ENCODE results near the gene DMKN.
"Not testable (repeated sequence)": the region's sequence is repeated elsewhere in the genome, so short reads cannot be mapped to it uniquely, and the experiment has no call there.

The DMKN gene

DNA sequence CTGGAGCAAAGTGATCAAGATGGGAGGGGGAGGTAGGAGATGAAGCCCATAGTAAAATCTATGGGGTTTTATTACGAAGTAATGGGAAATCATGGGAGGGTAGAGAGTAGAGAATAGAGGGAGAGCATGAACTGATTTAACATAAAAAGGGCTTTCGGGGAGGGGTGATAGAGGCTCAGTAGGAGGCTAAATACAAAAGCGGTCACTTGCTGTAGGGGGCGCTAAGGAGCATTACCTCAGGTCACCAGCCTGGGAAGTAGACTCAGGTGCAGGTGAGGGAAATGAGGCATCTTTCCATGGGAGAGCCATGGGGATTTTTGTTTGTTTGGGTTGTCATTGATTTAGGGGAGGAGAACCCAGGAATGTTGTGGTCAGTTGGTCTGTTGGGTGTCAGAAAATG lies 37.3 kb downstream of the DMKN start:
- Mint-ChIP-seq H3K4me3 (no peak overlapping the region), H3K4me1 (no peaks in the 10 kb centered on the region), H3K36me3 (no peaks in the 10 kb centered on the region), H3K27ac (no peak overlapping the region), H3K9me3 (no peaks in the 10 kb centered on the region), H3K27me3 (peaks cover 24% of the 10 kb centered on the region)
- no peak for ATAC-seq

DNA sequence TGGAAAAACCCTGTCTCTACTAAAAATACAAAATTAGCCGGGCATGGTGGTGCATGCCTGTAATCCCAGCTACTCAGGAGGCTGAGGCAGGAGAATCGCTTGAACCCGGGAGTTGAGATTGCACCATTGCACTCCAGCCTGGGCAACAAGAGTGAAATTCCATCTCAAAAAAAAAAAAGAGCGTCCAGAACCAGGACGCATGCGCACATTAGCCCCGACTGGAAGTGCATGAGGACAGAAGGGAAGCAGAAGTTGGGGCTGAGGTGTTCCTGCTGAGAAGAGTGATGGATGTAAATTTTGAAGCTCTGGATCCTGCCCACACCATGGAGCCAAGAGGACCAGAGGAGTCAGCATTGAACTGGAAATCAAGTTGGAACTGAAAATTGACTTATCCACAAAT lies 38.9 kb downstream of the DMKN start:
- ATAC-seq, result not testable (repeated sequence)

DNA sequence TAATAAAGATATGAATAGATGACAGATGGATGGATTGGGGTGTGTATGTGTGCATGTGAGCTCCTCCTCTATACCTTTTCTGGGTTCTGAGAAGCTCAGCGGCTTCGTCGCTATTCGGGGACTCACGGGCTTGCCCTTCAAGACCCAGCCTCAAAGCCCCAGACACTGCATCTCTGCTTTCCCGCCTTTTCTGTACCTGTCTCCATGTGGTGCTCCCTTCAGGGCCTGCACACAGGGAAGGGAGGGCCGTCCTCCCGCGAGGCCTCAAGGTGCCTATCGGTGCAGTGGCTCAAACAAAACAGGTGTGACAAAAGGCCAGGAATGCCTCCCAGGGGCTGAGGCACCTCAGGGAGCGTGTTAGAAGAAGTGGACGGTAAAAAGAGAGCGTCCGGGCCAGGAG lies 39.3 kb downstream of the DMKN start:
- no peak for ATAC-seq
- Mint-ChIP-seq H3K9me3 (no peaks in the 10 kb centered on the region), H3K36me3 (no peaks in the 10 kb centered on the region), H3K4me1 (peaks cover 6% of the 10 kb centered on the region), H3K4me3 (no peak overlapping the region), H3K27me3 (peaks cover 24% of the 10 kb centered on the region), H3K27ac (no peak overlapping the region)

More for the DNA sequence above, 38.9 kb downstream of the DMKN start:
- H3K27me3 Mint-ChIP-seq, result peaks cover 24% of the 10 kb centered on the region
- H3K9me3 Mint-ChIP-seq, H3K4me3 Mint-ChIP-seq, H3K27ac Mint-ChIP-seq, H3K36me3 Mint-ChIP-seq, H3K4me1 Mint-ChIP-seq: not testable (repeated sequence)

DNA sequence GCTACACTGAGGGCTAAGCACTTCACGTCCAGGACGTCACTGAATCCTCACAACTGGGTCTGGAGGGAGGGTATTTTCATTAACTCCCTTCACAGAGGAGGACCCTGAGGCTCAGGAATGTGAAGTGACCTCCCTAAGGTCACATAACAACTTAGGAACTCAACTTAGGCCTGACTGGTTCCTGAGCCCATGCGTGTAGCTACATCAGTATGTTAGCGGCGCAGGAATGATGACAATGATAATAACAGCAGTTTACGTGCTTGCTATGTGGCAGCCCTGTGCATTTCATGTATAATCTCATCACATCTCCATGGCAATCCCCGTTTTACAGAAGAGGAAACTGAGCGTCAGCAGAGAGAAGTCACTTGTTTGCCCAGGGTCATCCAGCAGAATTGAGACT lies 41.5 kb downstream of the DMKN start:
- peaks cover 13% of the 10 kb centered on the region for H3K4me1 Mint-ChIP-seq
- no peaks in the 10 kb centered on the region for H3K9me3 Mint-ChIP-seq
- ATAC-seq, result no peak
- no peak overlapping the region for H3K27ac Mint-ChIP-seq
- H3K4me3 Mint-ChIP-seq, result no peak overlapping the region
- peaks cover 24% of the 10 kb centered on the region for H3K27me3 Mint-ChIP-seq
- H3K36me3 Mint-ChIP-seq, result no peaks in the 10 kb centered on the region

DNA sequence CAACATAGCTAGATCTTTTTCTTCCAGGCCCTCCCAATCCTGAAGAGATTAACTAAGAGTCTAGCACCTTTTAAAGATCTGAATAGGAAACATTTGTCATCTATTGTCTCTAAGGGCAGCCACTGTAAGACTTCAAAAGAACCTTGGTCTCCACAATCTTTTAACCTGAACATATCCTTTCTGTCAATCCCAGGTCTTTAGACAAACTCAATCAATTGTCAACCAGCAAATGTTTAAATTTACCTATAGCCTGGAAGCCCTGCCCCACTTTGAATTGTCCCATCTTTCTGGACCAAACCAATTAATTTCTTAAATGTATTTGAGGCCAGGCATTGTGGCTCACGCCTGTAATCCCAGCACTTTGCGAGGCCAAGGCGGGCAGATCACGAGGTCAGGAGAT lies 42.4 kb downstream of the DMKN start:
- peaks cover 13% of the 10 kb centered on the region for H3K4me1 Mint-ChIP-seq
- not testable (repeated sequence) for ATAC-seq, H3K36me3 Mint-ChIP-seq, H3K9me3 Mint-ChIP-seq, H3K4me3 Mint-ChIP-seq, H3K27ac Mint-ChIP-seq
- H3K27me3 Mint-ChIP-seq, result peaks cover 19% of the 10 kb centered on the region

DNA sequence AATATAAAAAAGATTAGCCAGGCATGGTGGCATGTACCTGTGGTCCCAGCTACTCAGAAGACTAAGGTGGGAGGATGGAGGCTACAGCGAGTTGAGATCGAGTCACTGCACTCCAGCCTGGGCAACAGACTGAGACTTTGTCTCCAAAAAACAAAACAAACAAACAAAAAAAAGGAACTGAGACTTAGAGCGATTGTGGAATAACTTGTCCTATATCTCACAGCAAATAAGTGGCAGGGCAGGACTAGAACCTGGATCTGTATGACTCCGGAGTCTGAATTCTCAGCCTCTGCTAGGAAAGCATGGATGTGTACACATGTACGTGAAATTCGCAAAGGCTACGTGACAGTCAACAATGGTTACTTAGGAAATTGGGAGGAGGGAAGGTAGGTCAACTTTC lies 43.3 kb downstream of the DMKN start:
- Mint-ChIP-seq H3K27me3 (peaks cover 12% of the 10 kb centered on the region), H3K36me3 (no peaks in the 10 kb centered on the region), H3K9me3 (no peaks in the 10 kb centered on the region), H3K4me3 (no peak overlapping the region), H3K4me1 (peaks cover 13% of the 10 kb centered on the region), H3K27ac (no peak overlapping the region)
- ATAC-seq, result no peak

DNA sequence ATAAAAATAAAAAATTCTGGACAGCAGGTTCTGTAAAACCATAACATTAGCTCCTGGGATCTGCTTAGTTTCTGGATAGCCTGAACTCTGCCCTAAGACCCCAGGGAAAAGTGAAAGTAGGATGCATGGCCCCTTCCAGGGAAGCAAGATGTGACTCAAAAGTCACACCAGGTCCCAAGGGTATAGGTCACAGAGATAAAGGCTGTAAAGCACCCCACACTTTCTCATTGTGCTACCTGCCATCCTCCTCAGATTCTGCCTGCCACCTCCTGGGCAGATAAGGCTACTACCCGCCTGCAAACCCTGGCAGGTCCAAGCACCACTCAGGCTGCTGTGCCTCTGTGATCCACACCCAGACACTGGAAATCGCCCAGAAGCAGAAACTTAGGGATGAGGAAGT lies 44.8 kb downstream of the DMKN start:
- ATAC-seq, result peak; percentile 98
- peaks cover 18% of the 10 kb centered on the region for H3K4me1 Mint-ChIP-seq
- no peak overlapping the region for H3K27ac Mint-ChIP-seq
- H3K4me3 Mint-ChIP-seq, result no peak overlapping the region
- H3K27me3 Mint-ChIP-seq, result no peaks in the 10 kb centered on the region
- no peaks in the 10 kb centered on the region for H3K9me3 Mint-ChIP-seq
- H3K36me3 Mint-ChIP-seq, result no peaks in the 10 kb centered on the region

DNA sequence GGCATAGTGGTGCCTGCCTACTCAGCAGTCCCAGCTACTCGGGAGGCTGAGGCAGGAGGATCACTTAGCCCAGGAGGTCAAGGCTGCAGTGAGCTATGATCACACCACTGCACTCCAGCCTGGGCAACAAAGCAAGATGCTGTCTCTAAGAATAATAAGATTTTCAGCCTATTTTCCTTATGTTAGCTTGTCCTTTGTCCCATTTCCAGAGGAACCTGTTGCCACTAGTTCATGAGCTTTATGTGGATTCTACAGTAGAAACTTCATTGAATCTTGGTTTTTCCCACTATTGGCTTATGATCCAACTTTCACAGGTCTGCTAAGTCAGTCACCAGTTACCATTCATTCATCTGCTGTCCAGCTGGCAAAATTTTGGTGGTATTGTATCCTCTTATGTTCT lies 47.2 kb downstream of the DMKN start:
- H3K27me3 Mint-ChIP-seq, result no peaks in the 10 kb centered on the region
- H3K27ac Mint-ChIP-seq, result no peak overlapping the region
- H3K4me3 Mint-ChIP-seq, result no peak overlapping the region
- no peaks in the 10 kb centered on the region for H3K9me3 Mint-ChIP-seq
- peaks cover 35% of the 10 kb centered on the region for H3K4me1 Mint-ChIP-seq
- H3K36me3 Mint-ChIP-seq, result no peaks in the 10 kb centered on the region
- no peak for ATAC-seq

DNA sequence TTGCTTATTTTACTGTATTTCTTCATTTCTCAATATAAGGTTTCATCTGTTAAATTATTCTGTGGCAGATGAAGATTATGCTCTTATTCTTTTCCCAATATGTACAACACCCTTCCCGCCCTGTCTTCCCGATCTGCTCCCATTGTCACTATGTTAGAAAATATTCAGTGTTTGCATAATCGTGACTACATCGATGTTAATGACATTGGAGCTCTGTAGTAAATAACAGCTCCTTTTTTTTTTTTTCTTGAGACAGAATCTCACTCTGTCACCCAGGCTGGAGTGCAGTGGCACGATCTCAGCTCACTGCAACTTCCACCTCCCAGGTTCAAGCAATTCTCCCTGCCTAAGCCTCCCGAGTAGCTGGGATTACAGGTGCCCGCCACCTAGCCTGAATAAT lies 50.5 kb downstream of the DMKN start:
- H3K27me3 Mint-ChIP-seq, H3K9me3 Mint-ChIP-seq, ATAC-seq, H3K36me3 Mint-ChIP-seq: not testable (repeated sequence)
- Mint-ChIP-seq H3K4me3 (peak overlapping the region; percentile 18), H3K27ac (peak overlapping the region; percentile 22), H3K4me1 (peaks cover 58% of the 10 kb centered on the region)

DNA sequence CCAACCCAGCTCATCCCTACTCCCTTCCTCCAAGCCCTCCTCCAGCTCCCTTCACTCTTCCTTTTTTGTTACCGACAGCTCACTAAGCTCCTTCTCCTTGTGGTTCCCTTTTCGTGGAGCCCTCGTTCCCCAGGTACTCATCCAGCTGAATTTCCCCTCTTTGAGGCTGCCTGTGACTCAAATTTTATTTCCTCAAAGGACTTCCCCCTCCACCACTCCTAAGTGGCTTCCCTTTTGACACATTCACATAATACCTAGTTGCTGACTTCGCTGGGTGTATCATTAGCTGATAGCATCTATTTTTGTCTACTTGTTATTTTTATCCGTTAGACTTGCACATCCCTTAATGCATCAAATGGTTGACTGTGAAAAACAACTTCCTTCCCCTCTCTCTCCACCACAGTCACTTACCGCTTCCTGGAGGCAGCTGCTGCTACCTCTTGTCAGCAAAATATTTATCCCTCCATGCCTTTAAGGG lies 50.9 kb downstream of the DMKN start:
- peak; percentile 89 for ATAC-seq
- Mint-ChIP-seq H3K36me3 (no peaks in the 10 kb centered on the region), H3K9me3 (no peaks in the 10 kb centered on the region), H3K4me1 (peaks cover 58% of the 10 kb centered on the region), H3K27me3 (no peaks in the 10 kb centered on the region), H3K27ac (peak overlapping the region; percentile 22), H3K4me3 (peak overlapping the region; percentile 33)

DNA sequence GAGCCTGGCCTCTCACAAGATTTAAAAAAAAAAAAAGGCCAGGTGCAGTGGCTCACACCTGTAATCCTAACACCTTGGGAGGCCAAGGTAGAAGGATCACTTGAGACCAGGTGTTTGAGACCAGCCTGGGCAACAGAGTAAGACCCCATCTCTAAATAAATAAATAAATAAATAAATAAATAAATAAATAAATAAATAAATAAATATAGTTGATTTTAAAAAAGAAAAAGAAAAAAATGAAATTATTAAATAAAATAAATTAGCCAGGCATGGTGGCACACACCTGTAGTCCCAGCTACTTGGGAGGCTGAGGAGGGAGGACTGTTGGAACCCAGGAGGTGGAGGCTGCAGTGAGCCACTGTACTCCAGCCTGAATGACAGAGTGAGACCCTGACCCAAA lies 51.7 kb downstream of the DMKN start:
- H3K4me1 Mint-ChIP-seq, result peaks cover 66% of the 10 kb centered on the region
- not testable (repeated sequence) for H3K36me3 Mint-ChIP-seq, H3K4me3 Mint-ChIP-seq, ATAC-seq, H3K27me3 Mint-ChIP-seq, H3K27ac Mint-ChIP-seq, H3K9me3 Mint-ChIP-seq

DNA sequence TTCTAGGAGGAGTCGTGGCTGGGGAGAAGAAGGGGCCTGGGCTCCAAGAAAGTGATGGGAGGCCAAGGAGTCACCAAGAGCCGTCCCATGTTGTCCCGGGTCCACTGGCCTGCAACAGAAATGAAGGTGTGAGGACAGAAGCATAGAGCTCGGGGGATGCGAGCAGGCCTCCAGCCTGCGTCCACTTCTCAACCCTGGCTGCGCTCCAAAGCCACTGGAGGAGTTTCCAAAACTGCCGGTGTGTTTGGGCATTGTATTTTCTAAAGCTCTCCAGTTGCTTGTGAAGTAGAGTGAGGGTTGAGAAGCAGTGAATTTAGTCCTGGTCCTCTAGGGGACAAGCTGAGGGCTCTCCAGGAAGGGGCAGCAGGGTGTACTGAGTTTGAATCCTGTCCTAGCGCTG lies 52.4 kb downstream of the DMKN start:
- Mint-ChIP-seq H3K36me3 (no peaks in the 10 kb centered on the region), H3K4me1 (peaks cover 72% of the 10 kb centered on the region), H3K4me3 (peak overlapping the region; percentile 10), H3K9me3 (no peaks in the 10 kb centered on the region), H3K27ac (peak overlapping the region; percentile 36), H3K27me3 (no peaks in the 10 kb centered on the region)
- ATAC-seq, result no peak

DNA sequence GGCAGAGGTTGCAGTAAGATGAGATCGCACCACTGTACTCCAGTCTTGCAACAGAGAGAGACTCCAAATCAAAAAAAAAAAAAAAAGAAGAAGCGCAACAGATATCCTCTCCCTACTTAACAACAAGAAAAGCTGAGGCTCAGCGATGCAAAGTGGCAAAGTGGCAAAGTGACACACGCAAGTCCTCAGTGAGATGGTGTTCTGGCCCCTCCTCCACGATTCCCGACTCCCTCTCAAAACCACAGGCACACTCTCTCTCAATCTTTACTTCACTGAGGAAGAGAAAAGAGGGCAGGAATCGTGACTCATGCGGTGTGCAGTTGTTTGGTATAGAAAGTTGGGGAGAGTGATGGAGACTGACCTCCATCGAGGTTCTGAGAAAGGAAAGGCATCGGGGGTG lies 52.8 kb downstream of the DMKN start:
- ATAC-seq, result no peak
- H3K4me3 Mint-ChIP-seq, result peak overlapping the region; percentile 10
- H3K36me3 Mint-ChIP-seq, result no peaks in the 10 kb centered on the region
- peak overlapping the region; percentile 36 for H3K27ac Mint-ChIP-seq
- H3K4me1 Mint-ChIP-seq, result peaks cover 76% of the 10 kb centered on the region
- no peaks in the 10 kb centered on the region for H3K27me3 Mint-ChIP-seq
- H3K9me3 Mint-ChIP-seq, result no peaks in the 10 kb centered on the region

DNA sequence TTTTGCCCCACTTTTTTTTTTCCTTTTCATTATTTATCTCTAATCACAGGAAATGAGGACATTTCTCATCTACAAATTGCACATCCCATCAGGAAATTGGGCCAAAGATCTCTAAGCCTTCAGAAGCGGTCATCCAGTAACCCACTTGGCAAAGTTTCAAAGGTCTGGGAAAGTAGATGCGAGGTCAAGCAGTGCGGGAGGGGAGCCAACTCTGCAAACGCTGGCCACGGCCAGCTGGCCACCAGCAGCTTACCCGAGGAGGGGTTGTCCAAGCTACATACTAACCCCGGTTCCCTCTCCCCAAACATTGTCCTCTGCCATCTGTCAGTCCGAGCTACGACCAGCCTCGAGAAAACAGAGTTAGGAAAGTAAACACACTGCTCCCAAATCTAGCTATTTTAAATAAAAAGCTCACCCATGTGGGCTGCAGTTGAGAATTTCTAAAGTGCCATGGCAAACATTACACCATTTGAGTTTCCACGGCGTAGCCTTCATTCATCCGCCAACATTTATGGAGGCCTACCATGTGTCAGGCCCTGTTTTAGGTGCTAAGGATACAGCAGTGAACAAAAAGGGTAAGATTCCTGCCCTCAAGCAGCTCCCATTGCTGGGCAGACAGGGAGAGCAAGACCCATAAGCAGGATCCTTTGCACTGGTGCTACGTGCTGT lies 53.9 kb downstream of the DMKN start:
- peaks cover 78% of the 10 kb centered on the region for H3K4me1 Mint-ChIP-seq
- no peaks in the 10 kb centered on the region for H3K27me3 Mint-ChIP-seq
- H3K9me3 Mint-ChIP-seq, result no peaks in the 10 kb centered on the region
- H3K4me3 Mint-ChIP-seq, result peak overlapping the region; percentile 14
- no peak for ATAC-seq
- no peak overlapping the region for H3K27ac Mint-ChIP-seq
- H3K36me3 Mint-ChIP-seq, result no peaks in the 10 kb centered on the region

DNA sequence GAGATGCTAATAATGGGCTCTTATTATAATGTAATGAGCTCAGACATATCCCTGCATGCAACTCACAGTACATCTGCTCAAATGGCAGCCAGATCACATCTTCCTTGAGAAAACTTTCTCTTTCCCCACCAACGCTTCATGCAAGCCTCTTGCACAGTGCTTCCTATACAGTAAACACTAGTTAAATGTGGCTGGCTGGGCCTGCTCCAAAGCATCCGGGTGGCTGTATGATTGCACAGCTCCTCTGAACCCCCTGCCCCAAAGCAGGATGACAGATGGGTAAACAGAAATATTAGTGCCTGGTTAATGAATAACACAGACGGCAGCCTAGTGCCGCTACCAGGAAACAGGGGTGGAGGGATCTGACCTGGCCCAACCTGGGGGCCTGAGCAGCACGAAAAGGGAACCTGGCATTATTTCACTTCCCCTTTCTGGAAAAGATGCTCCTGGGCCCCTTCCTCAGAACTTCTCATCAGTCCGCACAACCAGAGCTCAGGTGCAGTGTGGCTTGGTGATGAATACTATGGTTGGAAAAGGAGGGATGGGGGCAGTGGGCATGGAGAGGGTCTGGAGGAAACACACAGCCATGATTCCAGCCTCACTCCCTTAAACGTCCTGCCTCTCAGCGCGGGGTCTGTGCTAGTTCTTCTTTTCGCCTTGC lies 54.6 kb downstream of the DMKN start:
- Mint-ChIP-seq H3K36me3 (no peaks in the 10 kb centered on the region), H3K4me3 (peak overlapping the region; percentile 14), H3K4me1 (peaks cover 75% of the 10 kb centered on the region), H3K27me3 (no peaks in the 10 kb centered on the region), H3K27ac (peak overlapping the region; percentile 54), H3K9me3 (no peaks in the 10 kb centered on the region)
- ATAC-seq, result peak; percentile 83

DNA sequence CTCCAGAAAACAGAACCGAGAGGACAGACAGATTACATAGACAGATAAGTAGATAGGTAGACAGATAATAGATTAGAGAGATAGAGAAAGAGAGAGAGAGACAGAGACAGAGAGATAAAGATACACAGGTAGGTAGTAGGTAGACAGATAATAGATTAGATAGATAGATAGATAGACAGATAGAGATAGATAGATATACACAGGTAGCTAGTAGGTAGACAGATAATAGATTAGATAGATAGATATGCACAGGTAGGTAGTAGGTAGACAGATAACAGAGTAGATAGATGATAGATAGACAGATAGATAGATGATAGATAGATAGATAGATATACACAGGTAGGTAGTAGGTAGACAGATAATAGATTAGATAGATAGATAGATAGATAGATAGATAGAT lies 55.3 kb downstream of the DMKN start:
- Mint-ChIP-seq H3K27me3 (no peaks in the 10 kb centered on the region), H3K27ac (peak overlapping the region; percentile 54), H3K36me3 (no peaks in the 10 kb centered on the region), H3K9me3 (no peaks in the 10 kb centered on the region), H3K4me3 (peak overlapping the region; percentile 0), H3K4me1 (peaks cover 68% of the 10 kb centered on the region)
- no peak for ATAC-seq
